ACHN (cell line): ENCODE measurements around the gene TMC5.

ENCODE experiments used
- DNase-seq: peaks from one replicate; pipeline ENCODE4 v3.0.0-alpha.2; 2015
- in situ Hi-C: cut with HindIII; loops from 2 replicates; pipeline ENCODE4 v1.10.0; 2017; ENCODE audit warnings: low sequenced_read_pairs, low pct_ligation_motif_present, low pct_unique_long_range_greater_than_20kb

The TMC5 gene

DNA sequence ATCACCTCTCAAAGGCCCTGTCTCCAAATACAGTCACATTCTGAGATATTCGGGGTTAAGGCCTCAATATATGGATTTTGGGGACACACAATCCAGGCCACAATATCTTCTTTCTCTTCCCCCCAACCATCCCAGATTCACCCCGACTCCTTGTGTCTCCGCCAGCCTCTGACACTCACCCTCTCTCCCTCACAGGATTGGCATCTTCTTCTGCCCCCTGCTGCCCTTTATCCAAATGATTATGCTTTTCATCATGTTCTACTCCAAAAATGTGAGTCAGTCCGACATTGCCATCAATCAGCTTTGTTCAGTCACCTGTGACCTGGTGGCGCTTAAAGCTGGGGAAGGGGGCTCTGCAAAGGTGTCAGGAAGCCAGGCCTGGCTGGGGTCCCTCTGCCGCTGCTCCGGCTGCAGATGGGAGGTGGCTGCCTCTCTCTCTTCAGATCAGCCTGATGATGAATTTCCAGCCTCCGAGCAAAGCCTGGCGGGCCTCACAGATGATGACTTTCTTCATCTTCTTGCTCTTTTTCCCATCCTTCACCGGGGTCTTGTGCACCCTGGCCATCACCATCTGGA, 69.2 kb downstream of the TMC5 start:
- peak; percentile 21 for DNase-seq
- in situ Hi-C loops, result no loop called here

DNA sequence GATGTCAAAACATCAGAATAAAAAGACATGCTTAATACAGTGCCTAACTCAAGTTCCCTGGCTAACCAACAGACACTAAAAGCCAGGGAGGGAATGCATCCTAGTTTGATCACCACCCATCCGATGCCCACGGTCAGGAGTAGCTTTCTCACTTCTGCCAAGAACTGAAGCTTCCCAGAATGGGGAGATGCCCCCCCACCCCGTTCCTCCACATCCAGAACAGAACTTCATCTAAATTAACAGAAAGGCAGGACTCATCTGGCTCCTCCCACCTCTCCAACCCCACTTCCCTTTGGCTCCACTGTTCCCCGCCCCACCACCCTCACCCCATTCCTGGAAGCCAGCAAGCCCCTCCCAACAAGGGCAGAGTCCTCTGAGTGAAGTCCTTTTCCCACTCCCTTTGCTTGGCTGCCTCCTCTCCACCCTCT, 70.5 kb downstream of the TMC5 start:
- in situ Hi-C loops, result no loop called here
- DNase-seq, result no peak

DNA sequence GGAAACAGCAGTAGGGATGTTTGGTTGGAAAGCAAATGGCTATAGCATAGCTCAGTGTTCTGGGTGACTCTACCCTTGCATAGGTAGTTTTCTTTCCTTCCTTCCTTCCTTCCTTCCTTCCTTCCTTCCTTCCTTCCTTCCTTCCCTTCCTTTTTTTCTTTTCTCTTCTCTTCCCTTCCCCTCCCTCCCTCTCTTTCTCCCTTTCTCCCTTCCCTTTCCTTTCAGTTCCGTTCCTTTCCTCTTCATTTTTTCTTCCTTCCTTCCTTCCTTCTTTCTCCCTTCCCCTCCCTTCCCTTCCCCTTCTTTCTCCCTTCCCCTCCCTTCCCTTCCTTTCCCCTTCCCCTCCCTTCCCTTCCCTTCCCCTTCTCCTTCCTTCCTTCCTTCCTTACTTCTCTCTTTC, 72.9 kb downstream of the TMC5 start:
- in situ Hi-C loops, result no loop called here
- DNase-seq, result no peak

DNA sequence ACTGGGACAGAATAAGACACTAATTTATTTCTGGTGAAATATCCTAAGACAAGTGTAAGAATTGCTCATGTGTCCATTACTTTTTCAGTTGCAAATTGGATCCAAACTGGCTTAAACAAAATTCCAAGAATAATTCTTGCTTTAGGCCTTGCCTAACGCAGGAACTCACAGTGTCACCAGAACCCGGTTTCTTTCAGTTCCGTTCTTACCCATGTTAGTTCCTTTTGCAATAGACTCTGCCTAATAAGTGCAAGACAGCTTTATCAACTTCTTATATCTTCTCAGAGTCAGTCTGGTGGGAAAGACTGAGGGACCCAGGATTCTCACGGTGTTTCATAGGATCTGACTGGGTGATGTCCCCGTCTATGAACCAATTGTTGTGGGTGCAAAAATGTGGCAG, 79.5 kb downstream of the TMC5 start:
- DNase-seq, result no peak
- in situ Hi-C loops, result no loop called here

DNA sequence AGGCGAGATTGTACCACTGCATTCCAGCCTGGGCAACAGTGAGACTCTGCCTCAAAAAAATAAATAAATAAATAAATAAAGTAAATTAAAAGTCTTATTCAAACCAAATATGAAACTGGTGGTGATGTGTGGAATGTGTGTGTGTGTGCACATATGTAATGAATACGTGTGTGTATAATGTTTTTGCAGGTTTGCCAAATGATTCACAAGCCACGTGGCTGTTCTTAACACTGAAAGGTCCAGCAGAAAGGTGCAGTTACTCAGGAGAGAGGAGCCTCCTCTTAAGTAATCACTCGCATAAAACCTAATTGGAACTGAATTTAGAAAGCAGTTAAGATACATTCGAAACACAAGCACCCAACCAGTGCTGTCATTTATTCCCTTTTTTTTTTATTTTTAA, 81.3 kb downstream of the TMC5 start:
- no peak for DNase-seq
- in situ Hi-C loops, result no loop called here

DNA sequence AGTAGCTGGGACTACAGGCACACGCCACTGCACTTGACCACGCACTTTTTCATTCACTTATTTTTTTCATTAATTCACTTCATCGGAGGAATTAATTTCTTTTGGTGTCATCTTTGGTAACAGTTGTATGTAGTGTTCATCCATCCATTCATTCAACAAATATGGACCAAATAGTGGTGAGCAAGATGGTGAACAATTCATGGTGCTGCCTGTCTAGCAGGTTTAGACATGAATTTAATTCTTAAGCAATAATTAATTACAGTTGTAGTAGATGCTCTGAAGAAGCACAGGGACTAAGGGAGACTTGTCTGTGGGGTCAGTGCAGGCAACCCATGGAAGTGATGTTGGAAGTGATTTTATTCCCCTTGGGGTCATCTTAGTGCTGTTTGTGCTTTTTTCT, 81.8 kb downstream of the TMC5 start:
- in situ Hi-C loops, result no loop called here
- no peak for DNase-seq

DNA sequence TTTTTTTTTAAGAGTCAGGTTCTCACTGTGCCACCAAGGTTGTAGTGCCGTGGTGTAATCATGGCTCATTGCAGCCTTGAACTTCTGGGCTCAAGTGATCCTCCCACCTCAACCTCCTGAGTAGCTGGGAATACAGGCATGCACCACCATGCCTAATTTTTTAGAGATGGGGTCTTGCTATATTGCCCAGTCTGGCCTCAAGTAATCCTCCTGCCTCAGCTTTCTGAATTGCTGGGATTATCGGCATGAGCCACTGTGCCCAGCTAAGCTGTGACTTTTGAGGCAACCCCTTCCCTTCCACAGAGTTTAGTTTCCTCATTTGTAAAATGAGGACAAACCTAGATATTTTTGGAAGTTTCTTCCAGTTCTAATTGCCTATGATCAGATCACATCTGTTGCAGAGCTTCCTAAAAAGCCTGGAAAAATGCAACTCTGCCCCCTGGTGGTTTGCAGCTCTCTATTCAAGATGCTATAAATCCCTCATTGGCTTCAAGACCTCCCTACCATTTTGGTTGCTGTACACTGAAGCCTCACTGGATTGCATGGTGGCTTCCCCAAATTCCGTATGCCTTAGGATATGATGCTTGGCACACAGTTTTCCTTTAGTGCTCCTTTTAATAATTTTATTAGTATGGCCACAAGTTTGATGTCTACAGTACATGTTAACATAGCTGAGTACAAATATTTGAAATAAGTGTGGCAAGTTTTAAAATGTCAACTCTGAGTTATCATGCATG, 84.9 kb downstream of the TMC5 start:
- peak; percentile 83 for DNase-seq
- in situ Hi-C loops, result loop anchor here (25.0 kb wide), 1 partner anchor 90 kb away; the partner anchor contains the start of gene TMC5

DNA sequence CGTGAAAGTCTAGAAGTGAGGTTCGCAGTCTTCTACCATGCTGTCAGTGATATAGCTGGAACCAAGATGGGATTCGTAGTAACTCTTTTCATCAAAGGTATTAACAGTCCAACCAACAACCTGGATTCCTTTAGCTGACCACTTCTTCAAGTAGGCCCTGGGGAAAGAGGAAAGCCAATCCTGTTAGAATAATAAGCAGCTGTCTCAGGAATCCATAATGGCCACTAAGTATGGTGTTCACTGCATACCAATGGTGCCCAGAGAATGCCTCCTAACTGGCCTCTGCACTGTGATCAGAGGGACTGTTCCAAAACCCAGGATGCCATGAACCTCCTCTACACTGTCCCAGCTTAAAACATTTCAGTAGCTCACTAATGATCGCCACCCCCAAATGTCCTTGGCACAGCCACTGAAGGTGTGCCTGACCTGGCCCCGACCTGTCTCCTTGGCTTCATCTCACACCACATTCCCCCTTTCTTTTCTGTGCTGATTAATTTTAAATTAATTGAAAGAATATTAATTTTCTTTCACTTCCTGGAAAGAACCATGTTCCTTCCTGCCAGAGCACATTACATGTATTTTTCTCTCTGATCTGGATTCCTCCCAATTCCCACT, 85.9 kb downstream of the TMC5 start:
- in situ Hi-C loops, result loop anchor here (25.0 kb wide), 1 partner anchor 91 kb away; the partner anchor contains the start of gene TMC5
- no peak for DNase-seq

DNA sequence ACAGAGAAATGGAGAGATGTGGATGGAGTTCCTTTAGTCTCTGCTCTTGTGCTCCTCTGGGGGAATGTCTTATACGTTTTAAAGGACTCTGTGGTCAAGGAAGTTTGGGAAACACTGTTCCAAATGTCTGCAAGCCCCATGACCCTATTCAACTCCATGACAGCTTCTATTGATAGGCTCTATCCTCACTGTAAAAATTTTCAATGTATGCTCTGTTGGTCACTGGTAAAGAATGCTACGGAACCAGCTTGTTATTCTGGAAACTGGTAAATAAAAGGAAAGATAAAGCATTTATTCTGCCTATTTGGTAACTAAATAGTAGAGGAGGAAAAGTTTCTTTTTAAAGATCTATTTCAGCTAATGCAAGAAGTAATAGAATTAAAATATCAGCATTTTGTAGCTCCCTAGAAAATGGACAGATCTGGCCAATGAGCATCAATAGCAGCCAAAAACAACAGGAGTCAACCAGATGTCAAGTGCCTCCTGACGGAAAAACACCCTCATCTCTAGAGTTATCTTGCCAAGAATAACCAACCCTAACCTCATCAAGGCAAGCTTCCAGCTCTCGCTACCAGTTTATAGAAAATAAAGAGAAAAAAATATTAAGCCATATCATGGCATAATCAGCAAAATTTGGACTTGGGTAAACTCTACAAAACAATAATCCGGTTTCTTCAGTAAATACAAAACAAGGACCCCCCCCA, 88.1 kb downstream of the TMC5 start:
- DNase-seq, result no peak
- in situ Hi-C loops, result loop anchor here (25.0 kb wide), 1 partner anchor 93 kb away; the partner anchor contains the start of gene TMC5

DNA sequence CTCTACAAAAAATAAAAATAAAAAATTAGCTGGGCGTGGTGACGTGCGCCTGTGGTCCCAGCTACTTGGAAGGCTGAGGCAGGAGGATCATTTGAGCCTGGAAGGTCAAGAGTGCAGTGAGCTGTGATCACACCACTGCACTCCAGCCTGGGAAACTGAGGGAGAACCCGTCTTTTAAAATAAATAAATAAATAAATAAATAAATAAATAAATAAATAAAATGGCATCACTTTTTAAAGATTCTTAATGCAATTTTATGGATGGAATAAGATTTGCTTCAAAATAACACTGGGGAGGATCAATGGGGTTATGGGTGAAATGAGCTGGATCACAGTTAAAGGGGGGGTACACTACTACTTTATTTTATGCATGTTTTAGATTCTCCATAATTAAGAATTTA, 89.3 kb downstream of the TMC5 start:
- DNase-seq, result no peak
- in situ Hi-C loops, result loop anchor here (25.0 kb wide), 1 partner anchor 95 kb away; the partner anchor contains the start of gene TMC5

DNA sequence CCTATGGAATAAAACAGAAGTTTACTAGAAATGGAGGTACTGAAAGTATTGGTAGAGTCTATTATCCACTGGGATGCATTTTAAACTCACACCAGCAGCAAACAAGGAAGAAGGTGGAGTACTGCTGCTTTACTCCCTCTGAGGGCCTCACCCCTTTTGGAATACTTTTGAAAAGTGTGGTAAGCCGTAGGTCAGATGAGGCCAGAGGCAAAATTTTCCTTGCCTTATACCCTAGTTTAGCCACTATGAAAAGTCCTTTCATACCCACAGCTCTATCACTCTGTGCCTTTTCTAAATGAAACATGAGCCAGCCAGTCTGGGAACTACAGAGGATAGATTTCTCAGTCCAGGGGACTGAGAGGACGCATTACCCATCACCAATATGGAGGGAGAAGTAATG, 90.2 kb downstream of the TMC5 start:
- no peak for DNase-seq
- in situ Hi-C loops, result loop anchor here (25.0 kb wide), 1 partner anchor 96 kb away; the partner anchor contains the start of gene TMC5

DNA sequence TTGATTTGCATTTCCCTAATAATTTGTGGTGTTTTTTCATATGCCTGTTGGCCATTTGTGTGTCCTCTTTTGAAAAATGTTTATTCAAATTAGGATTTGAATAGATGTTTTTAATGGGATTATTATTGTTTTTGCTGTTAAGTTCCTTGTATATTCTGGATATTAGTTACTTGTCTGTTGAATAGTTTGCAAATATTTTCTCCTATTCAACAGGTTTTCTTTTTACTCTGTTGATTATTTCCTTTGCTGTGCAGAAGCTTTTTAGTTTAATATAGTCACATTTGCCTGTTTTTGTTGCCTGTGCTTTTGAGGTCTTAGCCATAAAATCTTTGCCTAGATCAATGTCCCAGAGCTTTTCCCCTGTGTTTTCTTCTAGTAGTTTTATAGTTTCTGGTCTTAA, 94.6 kb downstream of the TMC5 start:
- in situ Hi-C loops, result loop anchor here (25.0 kb wide), 1 partner anchor 100 kb away; the partner anchor contains the start of gene TMC5
- DNase-seq, result no peak

DNA sequence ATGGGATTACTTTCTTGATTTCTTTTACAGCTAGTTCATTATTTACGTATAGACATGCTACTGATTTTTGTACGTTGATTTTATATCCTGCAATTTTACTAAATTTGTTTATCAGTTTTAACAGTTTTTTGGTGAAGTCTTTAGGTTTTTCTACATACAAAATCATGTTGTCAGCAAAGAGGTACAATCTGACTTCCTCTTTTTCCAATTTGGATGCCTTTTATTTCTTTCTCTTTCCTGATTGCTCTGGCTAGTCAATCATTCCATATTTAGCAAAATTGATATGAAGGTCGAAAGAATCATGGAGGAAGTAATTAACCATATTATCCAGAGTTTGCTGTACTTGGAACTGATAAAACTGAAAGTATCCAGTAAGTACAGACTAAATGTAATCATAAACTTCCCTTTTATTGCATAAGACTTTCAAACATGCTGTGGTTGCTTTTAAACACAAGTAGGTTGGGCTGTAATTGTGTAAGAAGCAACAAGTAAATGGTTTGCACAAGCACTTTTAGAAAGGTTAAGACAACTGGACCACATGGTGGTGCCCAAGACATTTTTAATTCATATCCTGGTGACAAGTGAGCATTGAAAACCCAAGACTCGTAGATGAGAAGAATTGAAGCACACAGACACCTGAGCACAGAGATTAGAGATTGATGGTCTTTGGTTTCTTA, 95.8 kb downstream of the TMC5 start:
- in situ Hi-C loops, result loop anchor here (25.0 kb wide), 1 partner anchor 101 kb away; the partner anchor contains the start of gene TMC5
- DNase-seq, result no peak

DNA sequence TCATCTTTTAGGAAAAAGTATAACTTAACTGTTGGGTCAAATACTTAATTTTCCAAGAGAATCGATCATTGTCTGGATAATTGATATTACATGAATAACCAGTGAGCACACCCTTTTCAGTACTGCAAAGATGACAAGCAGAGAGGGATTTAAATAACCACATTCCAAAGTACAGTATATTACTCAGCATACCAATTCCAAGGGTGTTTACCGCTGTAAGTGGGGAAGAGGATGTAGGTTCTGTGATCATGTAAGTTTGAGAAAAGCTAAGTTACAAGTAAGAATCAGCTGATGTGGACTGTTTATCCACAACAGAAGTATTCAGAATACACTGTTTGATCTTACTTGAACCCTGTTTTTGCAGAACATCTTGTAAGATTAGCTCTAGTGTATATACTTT, 98.1 kb downstream of the TMC5 start:
- in situ Hi-C loops, result loop anchor here (25.0 kb wide), 1 partner anchor 103 kb away; the partner anchor contains the start of gene TMC5
- DNase-seq, result no peak

DNA sequence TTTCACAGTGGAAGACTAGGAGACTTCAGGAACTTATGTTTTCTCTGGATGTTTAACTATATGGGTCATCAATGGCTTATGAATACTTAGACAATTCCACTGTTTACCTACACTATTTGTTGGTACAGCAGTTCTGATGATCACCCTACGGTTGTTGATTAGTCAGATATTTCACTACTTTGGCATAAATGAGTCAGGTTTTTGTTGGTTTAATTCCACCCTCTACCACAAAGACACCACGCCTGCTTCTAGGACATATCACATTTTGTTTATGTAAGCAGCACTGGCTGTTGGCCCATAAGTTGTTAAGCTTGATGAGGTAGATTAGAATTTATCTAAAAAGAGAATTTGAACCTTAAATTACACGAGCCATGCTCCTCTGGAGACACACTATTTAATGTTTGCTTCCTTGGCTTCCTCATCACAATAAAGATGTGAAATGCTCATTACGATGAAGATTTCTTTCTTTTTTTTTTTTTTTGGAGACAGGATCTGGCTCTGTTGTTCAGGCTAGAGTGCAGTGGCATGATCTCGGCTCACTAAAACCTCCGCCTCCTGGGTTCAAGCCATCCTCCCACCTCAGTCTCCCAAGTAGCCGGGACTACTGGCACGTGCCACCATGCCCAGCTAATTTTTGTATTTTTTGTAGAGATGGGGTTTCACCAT, 99.9 kb downstream of the TMC5 start:
- no peak for DNase-seq
- in situ Hi-C loops, result loop anchor here (25.0 kb wide), 1 partner anchor 105 kb away; the partner anchor contains the start of gene TMC5

DNA sequence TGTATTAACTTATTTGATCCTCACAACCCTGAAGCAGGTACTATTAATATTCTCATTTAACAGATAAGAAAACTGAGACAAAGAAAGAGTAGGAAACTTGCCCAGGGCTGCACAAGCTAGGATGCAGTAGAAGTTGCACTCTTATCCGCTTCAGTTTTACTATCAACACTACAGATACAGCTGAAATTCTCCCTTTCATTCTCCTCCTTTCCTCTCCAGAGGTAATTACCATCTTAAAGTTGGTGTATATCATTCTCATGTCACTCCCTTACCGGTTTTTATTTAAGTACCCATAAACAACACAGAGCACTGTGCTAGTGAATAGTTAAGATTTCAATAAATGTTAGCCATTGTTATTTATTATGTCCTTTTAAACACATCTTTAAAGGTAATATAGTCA, 100.7 kb downstream of the TMC5 start:
- DNase-seq, result no peak
- in situ Hi-C loops, result loop anchor here (25.0 kb wide), 1 partner anchor 106 kb away; the partner anchor contains the start of gene TMC5

DNA sequence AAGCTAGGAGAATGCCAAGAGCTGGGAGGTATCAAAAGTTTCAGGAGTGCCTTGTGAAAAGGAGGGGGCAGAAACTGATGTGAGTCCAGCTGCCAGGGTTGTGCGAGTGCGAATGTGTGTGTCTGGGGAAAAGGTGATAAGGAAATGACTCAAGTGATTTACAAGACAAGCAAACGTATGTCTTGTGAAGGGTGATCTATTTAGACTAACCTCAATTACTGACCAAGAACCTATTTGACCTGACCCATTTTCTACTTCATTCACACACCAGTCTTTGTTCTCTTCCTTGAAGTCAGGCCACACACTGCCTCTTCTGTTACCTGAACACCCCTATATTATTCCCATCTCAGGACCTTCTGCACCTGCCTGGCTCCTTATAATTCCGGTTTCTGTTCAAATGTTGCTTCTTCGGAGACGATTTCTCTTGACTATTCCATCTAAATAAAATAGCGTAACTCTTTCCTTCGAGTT, 103.2 kb downstream of the TMC5 start:
- DNase-seq, result peak; percentile 31
- in situ Hi-C loops, result loop anchor here (25.0 kb wide), 1 partner anchor 109 kb away; the partner anchor contains the start of gene TMC5
